GM23248 (cell line): ENCODE data around the gene GPHA2.

Experiments
- EZH2 ChIP-seq: fragments of 200-600 bp; sonication (generic); IDR thresholded peaks from 2 replicates; pipeline ENCODE4 v1.6.1; 2018; ENCODE audit warnings: antibody characterized with exemption, mild to moderate bottlenecking; ENCODE audit not compliant: insufficient read depth, poor library complexity, severe bottlenecking
- EZH2phosphoT487 ChIP-seq: fragments of 200-600 bp; sonication (generic); IDR thresholded peaks from 2 replicates; pipeline ENCODE4 v1.6.1; 2018; ENCODE audit warnings: antibody characterized with exemption, moderate library complexity, mild to moderate bottlenecking, low read depth; ENCODE audit not compliant: insufficient read depth

DNA sequence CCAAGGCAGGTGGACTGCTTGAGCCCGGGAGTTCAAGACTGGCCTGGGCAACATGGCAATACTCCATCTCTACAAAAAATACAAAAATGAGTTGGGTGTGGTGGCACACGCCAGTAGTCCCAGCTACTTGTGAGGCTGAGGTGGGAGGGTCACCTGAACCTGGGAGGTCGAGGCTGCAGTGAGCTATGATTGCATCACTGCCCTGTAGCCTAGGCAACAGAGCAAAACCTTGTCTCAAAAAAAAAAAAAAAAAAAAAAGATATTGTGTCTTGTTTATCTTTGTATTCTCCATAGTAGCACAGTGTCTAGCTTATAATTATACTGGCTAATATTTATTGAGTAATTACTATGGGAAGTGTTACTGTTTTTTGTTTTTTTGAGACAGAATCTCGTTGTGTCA, 15.8 kb upstream of the GPHA2 start:
- TF ChIP-seq EZH2 (no peak), EZH2phosphoT487 (no peak)
